Measurements from ENCODE around the gene EVI5.

- TF ChIP-seq CTCF (IDR thresholded peaks at IDR 0.05): no peak
- no peak for TF ChIP-seq POLR2A (IDR thresholded peaks at IDR 0.05)
Observed at GRCh38 chr1:92465256-92465647, 319.7 kb downstream of the EVI5 start.
